GM10847 (cell line): Measurements from ENCODE around the gene RYR2.

Source experiments
- POLR2A ChIP-seq: IDR thresholded peaks from 2 replicates; pipeline ENCODE4 v1.6.1; 2011; ENCODE audit not compliant: insufficient read length; ENCODE audit errors: extremely low read depth

The RYR2 gene

GRCh38 chr1:237016626-237017025 lies 25.4 kb upstream of the RYR2 start:
- no peak for TF ChIP-seq POLR2A

- no peak for TF ChIP-seq POLR2A
Measured at GRCh38 chr1:237018896-237019295, 23.1 kb upstream of the RYR2 start.

GRCh38 chr1:237025358-237026074 lies 16.5 kb upstream of the RYR2 start:
- TF ChIP-seq POLR2A, result no peak

DNA sequence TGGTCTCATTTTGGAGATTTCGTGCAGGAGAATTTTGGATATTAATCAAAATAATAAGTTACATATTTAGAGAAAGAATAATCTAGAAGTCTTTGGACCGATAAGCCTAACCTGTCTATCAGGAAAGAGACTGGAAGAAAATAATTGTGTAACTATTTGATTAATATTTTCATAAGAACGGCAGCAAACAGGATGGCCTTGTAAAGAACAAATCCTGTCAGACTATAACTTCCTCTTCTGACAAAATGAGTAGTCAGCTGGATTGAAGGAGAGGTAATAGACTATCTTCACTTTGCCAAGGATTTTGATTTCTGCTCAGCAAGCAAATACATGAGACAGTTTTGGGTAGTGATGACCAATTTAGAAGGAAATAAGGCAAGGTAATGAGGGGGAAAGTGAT lies 12.7 kb upstream of the RYR2 start:
- no peak for TF ChIP-seq POLR2A

GRCh38 chr1:237029850-237030535 lies 12.0 kb upstream of the RYR2 start:
- no peak for TF ChIP-seq POLR2A

DNA sequence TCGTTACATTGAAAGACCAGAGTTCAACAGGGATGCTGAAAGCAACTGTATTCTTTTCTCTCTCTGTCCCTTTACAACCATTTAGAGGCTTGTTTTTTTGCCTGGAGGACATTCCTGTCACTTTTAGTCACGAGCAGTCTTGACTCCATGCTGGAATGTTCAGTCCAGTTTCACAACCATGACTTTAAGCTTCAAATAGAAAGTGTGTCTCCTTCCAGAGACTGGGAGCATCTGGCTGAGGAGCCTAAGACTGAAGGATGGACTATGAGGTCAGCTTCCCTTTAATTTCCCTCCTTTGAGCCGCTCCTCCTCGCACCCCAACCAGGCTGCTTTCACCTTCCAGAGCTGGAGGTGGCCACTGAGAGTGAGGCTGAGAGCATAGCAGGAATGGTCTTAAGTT lies 10.5 kb upstream of the RYR2 start:
- TF ChIP-seq POLR2A, result no peak

GRCh38 chr1:237032029-237032428 lies 10.0 kb upstream of the RYR2 start:
- no peak for TF ChIP-seq POLR2A

DNA sequence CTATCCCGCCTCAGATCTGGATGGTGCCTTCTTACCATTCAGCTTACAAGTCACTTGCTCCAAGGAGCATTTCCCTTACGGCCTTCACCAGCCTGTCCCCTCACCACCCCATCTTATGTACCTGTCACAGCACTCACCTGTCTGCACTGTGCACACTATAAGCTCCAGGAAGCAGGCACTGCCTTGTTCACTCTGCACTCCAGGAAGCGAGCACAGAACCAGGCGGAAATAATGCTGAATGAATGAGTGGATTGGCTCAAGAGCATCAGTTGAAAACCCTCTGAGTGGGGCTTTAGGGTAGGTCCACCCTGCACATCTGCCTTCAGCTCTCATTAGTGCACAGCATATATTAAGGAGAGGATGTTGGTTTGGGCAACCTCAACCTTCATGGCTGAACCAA lies 8.9 kb upstream of the RYR2 start:
- TF ChIP-seq POLR2A, result no peak

DNA sequence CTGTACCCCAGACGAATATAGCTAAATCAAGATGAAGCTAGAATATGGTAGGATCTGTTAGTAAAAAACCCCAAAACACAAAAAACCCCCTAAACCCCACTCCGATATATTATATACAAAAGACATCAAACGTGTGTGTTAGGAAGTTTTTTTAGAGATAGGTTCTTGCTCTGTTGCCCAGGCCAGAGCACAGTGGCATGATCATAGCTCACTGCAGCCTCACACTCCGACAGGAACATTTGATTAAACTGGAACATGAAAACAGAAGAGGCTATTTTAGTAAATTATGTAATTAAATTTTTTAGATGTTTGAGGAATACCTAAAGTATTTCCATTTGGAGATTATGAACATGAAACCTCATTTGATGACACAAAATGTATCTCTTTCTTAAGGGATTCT lies 8.2 kb upstream of the RYR2 start:
- no peak for TF ChIP-seq POLR2A

GRCh38 chr1:237035759-237036158 lies 6.2 kb upstream of the RYR2 start:
- no peak for TF ChIP-seq POLR2A

DNA sequence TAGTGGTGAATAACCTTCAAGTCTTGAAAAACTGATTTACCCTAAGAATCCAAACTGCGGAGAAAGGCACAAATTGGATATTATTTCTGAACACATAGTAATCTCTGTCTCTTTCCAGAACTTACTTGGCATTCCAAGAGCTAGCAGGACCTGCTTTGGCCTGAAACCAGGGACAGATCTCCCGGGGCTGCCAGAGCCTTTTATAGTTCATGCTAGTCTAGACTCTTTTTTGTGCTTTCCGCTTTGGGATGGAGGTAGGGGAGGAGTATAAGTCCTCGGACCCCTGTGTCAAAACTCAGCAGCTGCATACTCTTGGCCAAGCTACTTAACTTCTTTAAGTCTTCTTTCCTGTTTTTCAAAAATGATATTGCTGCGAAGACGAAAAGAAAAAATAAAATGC lies 3.8 kb upstream of the RYR2 start:
- TF ChIP-seq POLR2A, result no peak

GRCh38 chr1:237040823-237041222 lies 1.2 kb upstream of the RYR2 start:
- TF ChIP-seq POLR2A, result no peak

GRCh38 chr1:237041461-237041794 lies 556 bp upstream of the RYR2 start:
- TF ChIP-seq POLR2A, result no peak

- no peak for TF ChIP-seq POLR2A
Measured at GRCh38 chr1:237042526-237042891, 525 bp downstream of the RYR2 start.

GRCh38 chr1:237042892-237043576 lies 1.1 kb downstream of the RYR2 start:
- TF ChIP-seq POLR2A, result no peak

- no peak for TF ChIP-seq POLR2A
Measured at GRCh38 chr1:237043846-237044636, 2.1 kb downstream of the RYR2 start.
